Right atrium auricular region (tissue), 2 donors: Measurements from ENCODE around the gene SPEN. TPM values are rescaled to one million over a fixed set of nuclear protein-coding genes. Genes with fewer than 3 reads are reported as not detected.

Experiments
- DNase-seq: peaks from one replicate; pipeline ENCODE4 v3.0.0-alpha.2; 2019; ENCODE audit warnings: low spot score
- H3K27ac ChIP-seq, 2 donors: fragments of 200-600 bp; sonication (generic); 1 replicate in 1 of 2; 2 replicates in 1 of 2; pipeline ENCODE4 v1.5.1; 2016 to 2019
- H3K27me3 ChIP-seq, 2 donors: fragments of 200-600 bp; sonication (generic); one replicate each; pipeline versions ENCODE4 v1.5.1 to v1.6.0; 2017 to 2019
- H3K36me3 ChIP-seq: fragments of 200-600 bp; sonication (generic); one replicate; pipeline ENCODE4 v1.5.1; 2016
- H3K4me1 ChIP-seq, 2 donors: fragments of 200-600 bp; sonication (generic); one replicate each; pipeline versions ENCODE4 v1.5.1 to v1.6.0; 2017 to 2019
- H3K4me3 ChIP-seq, 2 donors: fragments of 200-600 bp; sonication (generic); 1 replicate in 1 of 2; 2 replicates in 1 of 2; pipeline ENCODE4 v1.5.1; 2017 to 2019; ENCODE audit warnings: mild to moderate bottlenecking in 1 of 2, moderate library complexity in 1 of 2
- H3K9me3 ChIP-seq, 2 donors: fragments of 200-600 bp; sonication (generic); one replicate each; pipeline ENCODE4 v1.5.1; 2019
- CTCF ChIP-seq, 2 donors: fragments of 200-600 bp; sonication (generic); IDR thresholded peaks; one replicate each; pipeline ENCODE4 v1.5.1; 2019; ENCODE audit warnings: antibody characterized with exemption in 2 of 2
- total RNA-seq, 2 donors: library from RNA; depleted of rRNA; stranded (reverse); fragments of >200 nt; gene quantifications; one replicate each; pipeline ENCODE4 v1.1.0, GENCODE V29; 2016

The SPEN gene
- total RNA-seq, 2 donors from 2014 or later: 25.0 to 32.9 TPM

- H3K9me3 ChIP-seq: no peaks in the 10 kb centered on the region
- no peaks in the 10 kb centered on the region for H3K27me3 ChIP-seq
- H3K36me3 ChIP-seq: no peaks in the 10 kb centered on the region
- H3K27ac ChIP-seq: no peak overlapping the region
- no peak for DNase-seq
- H3K4me3 ChIP-seq: no peak overlapping the region
- TF ChIP-seq CTCF (IDR thresholded peaks at IDR 0.05): no peak
- peaks cover 0 to 48% of the 10 kb centered on the region in 2 donors for H3K4me1 ChIP-seq
Measured at GRCh38 chr1:15963363-15963967, 116.0 kb downstream of the SPEN start.

GRCh38 chr1:15963968-15964648 lies 116.6 kb downstream of the SPEN start:
- Histone ChIP-seq H3K4me1 (peaks cover 0 to 42% of the 10 kb centered on the region in 2 donors), H3K27ac (no peak overlapping the region)
- no peak for TF ChIP-seq CTCF (IDR thresholded peaks at IDR 0.05)

GRCh38 chr1:15965228-15965767 lies 117.8 kb downstream of the SPEN start:
- Histone ChIP-seq H3K27ac (no peak overlapping the region), H3K4me3 (no peak overlapping the region), H3K36me3 (no peaks in the 10 kb centered on the region), H3K4me1 (peaks cover 0 to 38% of the 10 kb centered on the region in 2 donors), H3K9me3 (no peaks in the 10 kb centered on the region), H3K27me3 (no peaks in the 10 kb centered on the region)
- no peak for TF ChIP-seq CTCF (IDR thresholded peaks at IDR 0.05)
- no peak for DNase-seq

More at GRCh38 chr1:15963968-15964648, 116.6 kb downstream of the SPEN start:
- no peak overlapping the region for H3K4me3 ChIP-seq
- no peak for DNase-seq
- no peaks in the 10 kb centered on the region for H3K9me3 ChIP-seq
- H3K27me3 ChIP-seq: no peaks in the 10 kb centered on the region
- H3K36me3 ChIP-seq: no peaks in the 10 kb centered on the region

DNA sequence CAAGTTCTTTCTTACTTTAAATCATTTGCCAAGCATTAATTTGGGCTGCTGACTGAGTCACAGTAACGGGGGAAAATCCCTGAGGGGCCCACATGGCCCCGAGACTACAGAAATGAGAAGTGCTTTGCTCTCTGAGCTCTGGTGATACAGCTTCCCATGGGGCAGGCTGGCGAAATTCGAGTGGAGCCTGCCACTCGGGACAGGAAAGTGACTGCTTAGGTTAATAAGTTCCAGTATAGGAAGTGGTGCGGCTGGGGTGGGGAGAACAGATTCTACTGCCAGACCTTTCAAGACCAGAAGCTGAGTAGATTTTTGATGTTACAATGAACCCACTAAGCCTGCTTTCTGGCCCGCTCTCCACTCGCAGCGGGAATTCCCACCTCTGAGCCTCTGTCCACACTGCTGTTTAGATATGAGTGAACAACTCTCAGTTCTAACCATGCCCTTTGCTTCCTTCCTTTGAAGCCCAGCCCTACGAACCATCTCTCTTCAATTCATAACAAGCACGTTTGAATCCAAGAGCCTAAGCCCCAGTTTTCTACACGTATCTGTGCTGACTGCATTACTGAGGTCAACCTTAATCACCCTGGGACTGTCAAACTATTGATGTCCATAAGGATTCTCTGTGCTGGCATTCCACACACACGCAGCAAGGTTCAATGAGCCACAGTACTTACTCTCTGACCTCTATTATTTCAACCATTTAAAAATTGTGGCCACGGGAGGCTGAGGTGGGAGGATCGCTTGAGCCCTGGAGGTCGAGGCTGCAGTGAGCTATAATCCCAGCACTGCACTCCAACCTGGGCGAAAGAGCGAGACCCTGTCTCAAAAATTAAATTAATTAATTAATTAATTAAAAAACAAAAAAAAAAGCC lies 118.8 kb downstream of the SPEN start:
- H3K27ac ChIP-seq: peak overlapping the region; percentile 43 to 60
- TF ChIP-seq CTCF (IDR thresholded peaks at IDR 0.05): no peak
- DNase-seq: no peak
- H3K4me3 ChIP-seq: no peak overlapping the region
- no peaks in the 10 kb centered on the region for H3K36me3 ChIP-seq
- H3K9me3 ChIP-seq: no peaks in the 10 kb centered on the region
- peaks cover 0 to 38% of the 10 kb centered on the region in 2 donors for H3K4me1 ChIP-seq
- H3K27me3 ChIP-seq: no peaks in the 10 kb centered on the region

GRCh38 chr1:15966956-15967344 lies 119.4 kb downstream of the SPEN start:
- Histone ChIP-seq H3K4me1 (peaks cover 0 to 38% of the 10 kb centered on the region in 2 donors), H3K9me3 (no peaks in the 10 kb centered on the region), H3K27me3 (no peaks in the 10 kb centered on the region), H3K4me3 (no peak overlapping the region), H3K27ac (peak overlapping the region in 1 of 2 donors; percentile 60), H3K36me3 (peaks cover 6% of the 10 kb centered on the region)
- TF ChIP-seq CTCF (IDR thresholded peaks at IDR 0.05): no peak
- no peak for DNase-seq
